Measurements from ENCODE around the gene PTS. TPM values are rescaled to one million over a fixed set of nuclear protein-coding genes. Genes with fewer than 3 reads are reported as not detected.

The PTS gene
- total RNA-seq, 2 donors from 2014 or later = 45.3 to 53.2 TPM

DNA sequence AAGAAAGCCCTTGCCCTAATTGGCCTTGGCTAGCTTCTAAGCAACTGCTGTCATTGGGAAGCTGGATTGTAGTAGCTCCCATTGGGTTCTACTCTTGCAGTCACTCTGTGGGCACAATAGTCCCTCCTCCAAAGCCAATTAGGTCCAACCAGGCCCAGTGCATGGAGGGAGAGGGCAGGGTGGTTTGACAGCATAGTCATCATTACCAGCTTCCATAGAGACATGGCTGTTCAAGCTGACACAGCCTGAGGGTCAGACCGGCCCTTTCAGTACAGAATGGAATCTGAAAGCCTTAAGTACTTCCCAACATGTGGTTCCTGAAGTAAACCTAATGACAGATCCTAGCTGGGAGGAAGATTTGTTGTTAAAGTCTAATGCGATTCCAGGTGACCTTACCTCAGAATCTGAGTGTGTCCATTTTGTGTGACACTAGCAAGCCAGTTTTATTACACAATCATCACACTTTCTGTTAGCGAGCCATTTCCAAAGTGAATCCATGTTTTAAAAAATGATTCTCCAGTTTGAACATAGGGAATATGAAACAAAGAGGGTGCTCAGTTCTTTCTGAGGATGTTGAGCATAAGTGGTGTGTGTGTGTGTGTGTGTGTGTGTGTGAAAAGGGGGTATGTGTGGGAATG is 27.5 kb downstream of the PTS start:
- Mint-ChIP-seq H3K9me3 (no peaks in the 10 kb centered on the region), H3K4me1 (no peaks in the 10 kb centered on the region), H3K4me3 (no peak overlapping the region), H3K36me3 (ENCODE audit: low read depth) (no peaks in the 10 kb centered on the region), H3K27ac (no peak overlapping the region), H3K27me3 (ENCODE audit: insufficient read depth) (peaks cover 10% of the 10 kb centered on the region)
- H3K4me3 ChIP-seq (ENCODE audit: low read length) = no peak overlapping the region
- TF ChIP-seq, protein P1, sequence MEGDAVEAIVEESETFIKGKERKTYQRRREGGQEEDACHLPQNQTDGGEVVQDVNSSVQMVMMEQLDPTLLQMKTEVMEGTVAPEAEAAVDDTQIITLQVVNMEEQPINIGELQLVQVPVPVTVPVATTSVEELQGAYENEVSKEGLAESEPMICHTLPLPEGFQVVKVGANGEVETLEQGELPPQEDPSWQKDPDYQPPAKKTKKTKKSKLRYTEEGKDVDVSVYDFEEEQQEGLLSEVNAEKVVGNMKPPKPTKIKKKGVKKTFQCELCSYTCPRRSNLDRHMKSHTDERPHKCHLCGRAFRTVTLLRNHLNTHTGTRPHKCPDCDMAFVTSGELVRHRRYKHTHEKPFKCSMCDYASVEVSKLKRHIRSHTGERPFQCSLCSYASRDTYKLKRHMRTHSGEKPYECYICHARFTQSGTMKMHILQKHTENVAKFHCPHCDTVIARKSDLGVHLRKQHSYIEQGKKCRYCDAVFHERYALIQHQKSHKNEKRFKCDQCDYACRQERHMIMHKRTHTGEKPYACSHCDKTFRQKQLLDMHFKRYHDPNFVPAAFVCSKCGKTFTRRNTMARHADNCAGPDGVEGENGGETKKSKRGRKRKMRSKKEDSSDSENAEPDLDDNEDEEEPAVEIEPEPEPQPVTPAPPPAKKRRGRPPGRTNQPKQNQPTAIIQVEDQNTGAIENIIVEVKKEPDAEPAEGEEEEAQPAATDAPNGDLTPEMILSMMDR (conservative IDR thresholded peaks at IDR 0.05) = no peak
- H3K36me3 ChIP-seq (ENCODE audit: control insufficient read depth, insufficient read depth, low read length) = no peaks in the 10 kb centered on the region
- H3K27ac ChIP-seq (ENCODE audit: low read depth, low read length) = no peak overlapping the region
- H3K9me3 ChIP-seq (ENCODE audit: control insufficient read depth, low read length) = no peaks in the 10 kb centered on the region
- H3K27me3 ChIP-seq (ENCODE audit: control insufficient read depth, insufficient read depth, low read length, poor library complexity, severe bottlenecking) = no peaks in the 10 kb centered on the region
- no peak for DNase-seq
- WGBS, 2 experiments (ENCODE audit: insufficient coverage in 1 of 2, insufficient read length in 1 of 2) = 86 to 88% methylated on average over 1 to 3 of the region's 3 CpGs
- H3K9ac ChIP-seq (ENCODE audit: extremely low read depth, low read length, poor library complexity, severe bottlenecking) = no peak overlapping the region
- H3K4me1 ChIP-seq (ENCODE audit: control insufficient read depth, insufficient read depth, low read length) = no peaks in the 10 kb centered on the region

DNA sequence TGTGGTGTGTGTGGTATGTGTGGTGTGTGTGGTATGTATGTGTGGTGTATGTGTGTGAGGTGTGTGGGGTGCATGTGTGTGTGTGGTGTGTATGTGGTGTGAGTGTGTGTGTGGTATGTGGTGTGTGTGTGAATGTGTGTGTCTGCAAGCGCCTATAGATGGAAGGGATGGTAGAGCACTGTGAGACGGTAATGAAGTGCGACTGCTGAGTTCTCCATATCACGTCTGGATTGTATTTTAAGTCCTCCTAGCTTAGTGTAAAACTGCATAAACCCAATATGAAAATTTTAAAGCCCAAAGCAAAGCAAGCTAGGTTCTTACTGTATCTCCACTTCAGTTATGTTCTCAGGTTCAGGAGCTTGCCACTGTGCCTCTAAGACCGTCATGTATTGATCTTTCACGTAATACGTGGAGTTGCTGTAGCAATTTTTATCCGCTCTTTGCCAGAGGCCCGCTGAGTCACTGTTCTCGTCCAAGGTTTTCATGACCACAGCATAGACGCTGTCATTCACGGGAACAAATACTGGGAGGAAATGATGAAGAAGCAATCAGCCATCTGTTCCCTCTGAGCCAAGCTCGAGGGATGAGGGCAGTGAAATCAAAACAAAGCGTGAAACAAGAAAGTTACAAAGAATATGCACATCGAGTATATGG is 29.0 kb downstream of the PTS start:
- Mint-ChIP-seq H3K4me3 (no peak overlapping the region), H3K9me3 (no peaks in the 10 kb centered on the region), H3K27ac (no peak overlapping the region), H3K27me3 (ENCODE audit: insufficient read depth) (peaks cover 15% of the 10 kb centered on the region), H3K36me3 (ENCODE audit: low read depth) (no peaks in the 10 kb centered on the region), H3K4me1 (no peaks in the 10 kb centered on the region)
- TF ChIP-seq, protein P1 (conservative IDR thresholded peaks at IDR 0.05) = no peak
- no peaks in the 10 kb centered on the region for H3K9me3 ChIP-seq (ENCODE audit: control insufficient read depth, low read length)
- no peak overlapping the region for H3K4me3 ChIP-seq (ENCODE audit: low read length)
- whole genome bisulfite sequencing, 2 experiments (ENCODE audit: insufficient coverage in 1 of 2, insufficient read length in 1 of 2) = 92% methylated on average over 15 of the region's 15 CpGs
- no peaks in the 10 kb centered on the region for H3K27me3 ChIP-seq (ENCODE audit: control insufficient read depth, insufficient read depth, low read length, poor library complexity, severe bottlenecking)
- DNase-seq = no peak
- H3K36me3 ChIP-seq (ENCODE audit: control insufficient read depth, insufficient read depth, low read length) = no peaks in the 10 kb centered on the region
- H3K9ac ChIP-seq (ENCODE audit: extremely low read depth, low read length, poor library complexity, severe bottlenecking) = no peak overlapping the region
- no peaks in the 10 kb centered on the region for H3K4me1 ChIP-seq (ENCODE audit: control insufficient read depth, insufficient read depth, low read length)
- H3K27ac ChIP-seq (ENCODE audit: low read depth, low read length) = peak overlapping the region; percentile 36

DNA sequence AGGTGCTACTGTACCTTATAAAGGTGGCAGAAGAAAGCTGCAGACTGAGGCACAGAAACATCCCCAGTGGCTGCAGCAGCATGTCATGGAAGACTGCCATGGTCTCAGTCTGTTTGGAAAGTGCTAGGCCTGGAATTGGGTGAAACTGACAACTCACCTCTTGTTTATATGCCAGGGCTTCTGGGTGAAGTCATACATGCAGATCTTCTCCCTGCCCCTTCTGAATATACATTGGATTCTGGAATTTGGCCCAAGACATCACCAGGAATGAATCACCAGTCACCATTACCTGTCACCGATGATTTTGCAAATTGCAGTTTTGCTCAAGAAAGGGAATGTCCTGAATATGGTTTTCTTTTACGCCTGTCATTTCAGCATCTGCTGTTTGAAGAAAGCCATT is 34.3 kb downstream of the PTS start, which contains the start of gene PLET1:
Gene PLET1, minus strand, starts transcription at position 371 of the 400 bp plus-strand sequence. Its CDS starts 271 bp downstream, at position 100.
- Histone ChIP-seq H3K27me3 (ENCODE audit: control insufficient read depth, insufficient read depth, low read length, poor library complexity, severe bottlenecking) (no peaks in the 10 kb centered on the region), H3K36me3 (ENCODE audit: control insufficient read depth, insufficient read depth, low read length) (no peaks in the 10 kb centered on the region), H3K4me1 (ENCODE audit: control insufficient read depth, insufficient read depth, low read length) (no peaks in the 10 kb centered on the region), H3K27ac (ENCODE audit: low read depth, low read length) (no peak within 1 kb of the TSS), H3K9me3 (ENCODE audit: control insufficient read depth, low read length) (no peaks in the 10 kb centered on the region), H3K4me3 (ENCODE audit: low read length) (no peak within 1 kb of the TSS), H3K9ac (ENCODE audit: extremely low read depth, low read length, poor library complexity, severe bottlenecking) (no peak within 1 kb of the TSS)
- no peaks in the 10 kb centered on the region for H3K4me1 Mint-ChIP-seq
- no peak for DNase-seq
- no peaks in the 10 kb centered on the region for H3K36me3 Mint-ChIP-seq (ENCODE audit: low read depth)
- no peaks in the 10 kb centered on the region for H3K9me3 Mint-ChIP-seq
- peaks cover 15% of the 10 kb centered on the region for H3K27me3 Mint-ChIP-seq (ENCODE audit: insufficient read depth)
- TF ChIP-seq, protein P1 (conservative IDR thresholded peaks at IDR 0.05) = no peak
- 90 to 98% methylated on average over 2 of the region's 2 CpGs for WGBS, 2 experiments (ENCODE audit: insufficient coverage in 1 of 2, insufficient read length in 1 of 2)
- H3K4me3 Mint-ChIP-seq = no peak within 1 kb of the TSS
- H3K27ac Mint-ChIP-seq = no peak within 1 kb of the TSS

All from endodermal cell (in vitro differentiated cells).